ENCODE measurements around the gene SLIT3.

SLIT3 gene

GRCh38 chr5:168780888-168781287, 520.1 kb downstream of the SLIT3 start:
- TF ChIP-seq CTCF (IDR thresholded peaks at IDR 0.05; ENCODE audit: low read depth, low read length, poor library complexity, severe bottlenecking) (no peak), EZH2phosphoT487 (IDR thresholded peaks at IDR 0.05; ENCODE audit: borderline replicate concordance, low read length) (no peak)
- Histone ChIP-seq H3K9me3 (ENCODE audit: control insufficient read depth, insufficient read depth, low read length) (no peaks in the 10 kb centered on the region), H3K36me3 (ENCODE audit: control insufficient read depth, low read length) (no peaks in the 10 kb centered on the region), H4K20me1 (ENCODE audit: control insufficient read depth, insufficient read depth, low read depth, low read length) (no peaks in the 10 kb centered on the region), H3K27me3 (ENCODE audit: control insufficient read depth, low read length) (no peaks in the 10 kb centered on the region), H3K79me2 (ENCODE audit: control insufficient read depth, low read length) (no peaks in the 10 kb centered on the region), H3K9me2 (replicated peaks; ENCODE audit: control insufficient read depth, low read length) (no peaks in the 10 kb centered on the region), H3K27ac (ENCODE audit: low read depth, low read length) (no peak overlapping the region), H3F3A (ENCODE audit: control insufficient read depth, insufficient read depth) (no peaks in the 10 kb centered on the region), H3K4me3 (ENCODE audit: low read length) (no peak overlapping the region), H3K4me1 (ENCODE audit: control insufficient read depth, low read length) (no peaks in the 10 kb centered on the region), H3K4me2 (ENCODE audit: low read length) (no peak overlapping the region)

- H3K4me1 ChIP-seq (ENCODE audit: control insufficient read depth, low read length): no peaks in the 10 kb centered on the region
- no peaks in the 10 kb centered on the region for H4K20me1 ChIP-seq (ENCODE audit: control insufficient read depth, insufficient read depth, low read depth, low read length)
These were observed 521.6 kb downstream of the SLIT3 start for GRCh38 chr5:168779333-168779732.

GRCh38 chr5:168778536-168778935, 522.4 kb downstream of the SLIT3 start:
- H3K79me2 ChIP-seq (ENCODE audit: control insufficient read depth, low read length): no peaks in the 10 kb centered on the region
- no peak overlapping the region for H3K4me3 ChIP-seq (ENCODE audit: low read length)
- H3K27me3 ChIP-seq (ENCODE audit: control insufficient read depth, low read length): no peaks in the 10 kb centered on the region
- no peaks in the 10 kb centered on the region for H3K36me3 ChIP-seq (ENCODE audit: control insufficient read depth, low read length)
- no peaks in the 10 kb centered on the region for H3F3A ChIP-seq (ENCODE audit: control insufficient read depth, insufficient read depth)
- H3K4me2 ChIP-seq (ENCODE audit: low read length): no peak overlapping the region
- no peaks in the 10 kb centered on the region for H3K9me3 ChIP-seq (ENCODE audit: control insufficient read depth, insufficient read depth, low read length)
- H3K27ac ChIP-seq (ENCODE audit: low read depth, low read length): no peak overlapping the region
- TF ChIP-seq CTCF (IDR thresholded peaks at IDR 0.05; ENCODE audit: low read depth, low read length, poor library complexity, severe bottlenecking) (no peak), EZH2phosphoT487 (IDR thresholded peaks at IDR 0.05; ENCODE audit: borderline replicate concordance, low read length) (no peak)
- no peaks in the 10 kb centered on the region for H3K9me2 ChIP-seq (replicated peaks; ENCODE audit: control insufficient read depth, low read length)
- H3K4me1 ChIP-seq (ENCODE audit: control insufficient read depth, low read length): no peaks in the 10 kb centered on the region
- no peaks in the 10 kb centered on the region for H4K20me1 ChIP-seq (ENCODE audit: control insufficient read depth, insufficient read depth, low read depth, low read length)

More at GRCh38 chr5:168779333-168779732, 521.6 kb downstream of the SLIT3 start:
- Histone ChIP-seq H3K27ac (ENCODE audit: low read depth, low read length) (no peak overlapping the region), H3K36me3 (ENCODE audit: control insufficient read depth, low read length) (no peaks in the 10 kb centered on the region), H3F3A (ENCODE audit: control insufficient read depth, insufficient read depth) (no peaks in the 10 kb centered on the region), H3K79me2 (ENCODE audit: control insufficient read depth, low read length) (no peaks in the 10 kb centered on the region), H3K4me3 (ENCODE audit: low read length) (no peak overlapping the region), H3K9me3 (ENCODE audit: control insufficient read depth, insufficient read depth, low read length) (no peaks in the 10 kb centered on the region), H3K27me3 (ENCODE audit: control insufficient read depth, low read length) (no peaks in the 10 kb centered on the region), H3K4me2 (ENCODE audit: low read length) (no peak overlapping the region), H3K9me2 (replicated peaks; ENCODE audit: control insufficient read depth, low read length) (no peaks in the 10 kb centered on the region)
- no peak for TF ChIP-seq EZH2phosphoT487 (IDR thresholded peaks at IDR 0.05; ENCODE audit: borderline replicate concordance, low read length)
- no peak for TF ChIP-seq CTCF (IDR thresholded peaks at IDR 0.05; ENCODE audit: low read depth, low read length, poor library complexity, severe bottlenecking)

- Histone ChIP-seq H3K36me3 (ENCODE audit: control insufficient read depth, low read length) (no peaks in the 10 kb centered on the region), H3F3A (ENCODE audit: control insufficient read depth, insufficient read depth) (no peaks in the 10 kb centered on the region), H3K79me2 (ENCODE audit: control insufficient read depth, low read length) (no peaks in the 10 kb centered on the region), H3K27ac (ENCODE audit: low read depth, low read length) (no peak overlapping the region), H3K9me3 (ENCODE audit: control insufficient read depth, insufficient read depth, low read length) (no peaks in the 10 kb centered on the region), H3K9me2 (replicated peaks; ENCODE audit: control insufficient read depth, low read length) (no peaks in the 10 kb centered on the region), H4K20me1 (ENCODE audit: control insufficient read depth, insufficient read depth, low read depth, low read length) (no peaks in the 10 kb centered on the region), H3K4me1 (ENCODE audit: control insufficient read depth, low read length) (no peaks in the 10 kb centered on the region), H3K4me2 (ENCODE audit: low read length) (no peak overlapping the region), H3K27me3 (ENCODE audit: control insufficient read depth, low read length) (no peaks in the 10 kb centered on the region), H3K4me3 (ENCODE audit: low read length) (no peak overlapping the region)
- TF ChIP-seq EZH2phosphoT487 (IDR thresholded peaks at IDR 0.05; ENCODE audit: borderline replicate concordance, low read length) (no peak), CTCF (IDR thresholded peaks at IDR 0.05; ENCODE audit: low read depth, low read length, poor library complexity, severe bottlenecking) (no peak)
These were observed 523.3 kb downstream of the SLIT3 start for GRCh38 chr5:168777651-168778050.

Measured in DOHH2 (cell line).